GM12864 (cell line): ENCODE measurements around the gene FAM83B.

Source experiments
- DNase-seq: peaks from one replicate; pipeline ENCODE4 v3.0.0-alpha.2; 2011; ENCODE audit warnings: low read depth
- H3K4me3 ChIP-seq: 2 replicates; pipeline ENCODE4 v1.5.1; 2011; ENCODE audit warnings: mild to moderate bottlenecking, low read depth, low read length, control low read depth
- TF ChIP-seq, protein P1 (sequence below): IDR thresholded peaks from 2 replicates; pipeline ENCODE4 v1.5.1; 2011; ENCODE audit warnings: low read depth, mild to moderate bottlenecking, moderate library complexity, low read length, control low read depth, inconsistent platforms; ENCODE audit errors: missing control alignments

FAM83B gene

DNA sequence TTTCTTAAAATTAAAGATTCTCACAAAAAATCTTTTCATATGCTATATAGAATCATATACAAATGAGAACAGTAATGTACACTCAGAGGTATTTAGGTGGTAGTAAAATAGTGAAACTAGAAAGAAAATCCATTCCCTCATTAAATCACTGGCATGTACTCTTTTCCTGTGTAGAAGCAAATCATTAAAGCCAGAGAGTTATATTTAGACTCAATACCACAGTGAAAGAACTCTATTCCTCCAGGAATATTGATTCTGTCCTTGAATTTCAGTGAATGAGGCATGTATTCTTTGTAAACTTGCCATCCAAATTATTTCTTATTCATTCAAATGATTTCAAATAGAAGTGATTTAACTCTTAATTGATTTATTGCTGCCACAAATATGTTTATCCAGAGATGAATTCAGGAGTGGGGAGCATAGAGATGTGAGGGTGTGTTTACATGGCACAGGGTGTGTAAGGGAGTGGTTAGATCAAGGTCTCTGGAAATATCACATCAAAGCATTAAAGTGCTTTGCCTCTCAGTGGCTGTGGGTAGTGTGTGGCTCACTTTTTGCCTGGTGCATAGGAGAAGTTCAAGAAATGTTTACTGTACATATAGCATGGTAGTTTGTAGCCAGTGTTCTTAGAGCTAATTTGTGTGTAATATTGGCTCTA lies 141.2 kb downstream of the FAM83B start:
- TF ChIP-seq, protein P1, sequence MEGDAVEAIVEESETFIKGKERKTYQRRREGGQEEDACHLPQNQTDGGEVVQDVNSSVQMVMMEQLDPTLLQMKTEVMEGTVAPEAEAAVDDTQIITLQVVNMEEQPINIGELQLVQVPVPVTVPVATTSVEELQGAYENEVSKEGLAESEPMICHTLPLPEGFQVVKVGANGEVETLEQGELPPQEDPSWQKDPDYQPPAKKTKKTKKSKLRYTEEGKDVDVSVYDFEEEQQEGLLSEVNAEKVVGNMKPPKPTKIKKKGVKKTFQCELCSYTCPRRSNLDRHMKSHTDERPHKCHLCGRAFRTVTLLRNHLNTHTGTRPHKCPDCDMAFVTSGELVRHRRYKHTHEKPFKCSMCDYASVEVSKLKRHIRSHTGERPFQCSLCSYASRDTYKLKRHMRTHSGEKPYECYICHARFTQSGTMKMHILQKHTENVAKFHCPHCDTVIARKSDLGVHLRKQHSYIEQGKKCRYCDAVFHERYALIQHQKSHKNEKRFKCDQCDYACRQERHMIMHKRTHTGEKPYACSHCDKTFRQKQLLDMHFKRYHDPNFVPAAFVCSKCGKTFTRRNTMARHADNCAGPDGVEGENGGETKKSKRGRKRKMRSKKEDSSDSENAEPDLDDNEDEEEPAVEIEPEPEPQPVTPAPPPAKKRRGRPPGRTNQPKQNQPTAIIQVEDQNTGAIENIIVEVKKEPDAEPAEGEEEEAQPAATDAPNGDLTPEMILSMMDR, result no peak
- no peak overlapping the region for H3K4me3 ChIP-seq
- no peak for DNase-seq

DNA sequence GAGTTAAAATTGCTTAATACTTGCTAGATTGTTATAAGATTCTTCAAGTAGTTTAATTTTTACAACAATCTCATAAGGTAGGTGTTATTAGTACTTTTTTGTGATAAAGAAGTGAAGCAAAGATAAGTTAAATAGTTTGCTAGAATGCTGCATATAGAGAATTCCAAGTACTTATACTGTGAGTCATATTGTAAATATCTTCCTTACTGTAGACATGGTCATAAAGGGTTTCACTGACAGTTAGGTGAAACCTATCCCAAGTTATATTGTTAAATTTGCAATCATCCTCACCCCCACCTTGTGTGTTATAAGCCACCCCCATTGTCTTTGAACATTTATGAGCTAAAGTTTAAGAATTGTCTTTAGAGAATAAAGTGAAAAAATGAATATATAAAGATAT lies 142.0 kb downstream of the FAM83B start:
- no peak overlapping the region for H3K4me3 ChIP-seq
- TF ChIP-seq, protein P1, result no peak
- DNase-seq, result no peak

DNA sequence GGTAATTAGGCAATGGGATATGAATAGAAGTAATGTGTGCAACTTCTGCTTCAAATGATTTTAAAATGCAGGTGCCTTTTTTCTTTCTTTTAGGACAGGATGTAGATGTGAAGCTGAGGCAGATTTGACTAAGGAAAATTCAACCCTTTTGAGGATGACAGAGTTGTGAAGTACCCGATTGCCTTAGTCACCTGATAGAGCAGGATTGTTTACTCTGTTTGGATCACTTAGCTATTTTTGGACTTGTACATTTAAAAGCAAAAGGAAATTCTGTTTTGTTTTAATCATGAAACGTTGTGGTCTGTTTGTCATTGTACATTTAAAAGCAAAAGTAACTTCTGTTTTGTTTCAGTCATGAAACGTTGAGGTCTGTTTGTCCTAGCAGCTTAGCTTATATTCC lies 143.4 kb downstream of the FAM83B start:
- TF ChIP-seq, protein P1, result no peak
- no peak for DNase-seq

More for the DNA sequence above, 143.4 kb downstream of the FAM83B start:
- no peak overlapping the region for H3K4me3 ChIP-seq
